Choroid plexus epithelial cell (primary cell): ENCODE results near the gene ITK.

Experiments
- DNase-seq: peaks from one replicate; pipeline ENCODE4 v3.0.0-alpha.2; 2010; ENCODE audit warnings: low read depth
- H3K4me3 ChIP-seq: 2 replicates; pipeline ENCODE4 v1.5.1; 2011; ENCODE audit warnings: low read depth, mild to moderate bottlenecking, control low read depth, low read length, moderate library complexity
- TF ChIP-seq, protein P1 (sequence below): conservative IDR thresholded peaks from 2 replicates; pipeline ENCODE4 v1.5.1; 2011; ENCODE audit warnings: low read depth, mild to moderate bottlenecking, control low read depth, inconsistent platforms, low read length, moderate library complexity

The ITK gene

DNA sequence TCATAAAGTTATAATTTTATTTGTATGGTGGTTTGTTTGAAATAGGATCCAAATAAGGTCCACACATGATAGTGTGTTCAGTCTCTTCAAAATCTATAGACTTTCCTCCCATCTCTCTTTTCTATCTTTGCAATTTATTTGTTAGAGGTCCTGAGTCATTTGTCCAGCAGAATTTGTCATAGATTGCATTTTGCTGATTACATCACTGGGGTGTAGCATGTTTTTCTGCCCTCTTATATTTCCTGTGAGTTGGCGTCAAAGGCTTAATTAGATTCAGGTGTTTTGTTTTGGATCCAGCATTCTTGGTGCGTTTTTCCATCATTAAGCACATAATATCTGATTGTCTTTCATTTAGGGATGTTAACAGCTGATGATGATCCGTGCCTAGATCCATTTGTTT is 100.3 kb downstream of the ITK start:
- no peak for DNase-seq
- TF ChIP-seq, protein P1, sequence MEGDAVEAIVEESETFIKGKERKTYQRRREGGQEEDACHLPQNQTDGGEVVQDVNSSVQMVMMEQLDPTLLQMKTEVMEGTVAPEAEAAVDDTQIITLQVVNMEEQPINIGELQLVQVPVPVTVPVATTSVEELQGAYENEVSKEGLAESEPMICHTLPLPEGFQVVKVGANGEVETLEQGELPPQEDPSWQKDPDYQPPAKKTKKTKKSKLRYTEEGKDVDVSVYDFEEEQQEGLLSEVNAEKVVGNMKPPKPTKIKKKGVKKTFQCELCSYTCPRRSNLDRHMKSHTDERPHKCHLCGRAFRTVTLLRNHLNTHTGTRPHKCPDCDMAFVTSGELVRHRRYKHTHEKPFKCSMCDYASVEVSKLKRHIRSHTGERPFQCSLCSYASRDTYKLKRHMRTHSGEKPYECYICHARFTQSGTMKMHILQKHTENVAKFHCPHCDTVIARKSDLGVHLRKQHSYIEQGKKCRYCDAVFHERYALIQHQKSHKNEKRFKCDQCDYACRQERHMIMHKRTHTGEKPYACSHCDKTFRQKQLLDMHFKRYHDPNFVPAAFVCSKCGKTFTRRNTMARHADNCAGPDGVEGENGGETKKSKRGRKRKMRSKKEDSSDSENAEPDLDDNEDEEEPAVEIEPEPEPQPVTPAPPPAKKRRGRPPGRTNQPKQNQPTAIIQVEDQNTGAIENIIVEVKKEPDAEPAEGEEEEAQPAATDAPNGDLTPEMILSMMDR = no peak
- no peak overlapping the region for H3K4me3 ChIP-seq

DNA sequence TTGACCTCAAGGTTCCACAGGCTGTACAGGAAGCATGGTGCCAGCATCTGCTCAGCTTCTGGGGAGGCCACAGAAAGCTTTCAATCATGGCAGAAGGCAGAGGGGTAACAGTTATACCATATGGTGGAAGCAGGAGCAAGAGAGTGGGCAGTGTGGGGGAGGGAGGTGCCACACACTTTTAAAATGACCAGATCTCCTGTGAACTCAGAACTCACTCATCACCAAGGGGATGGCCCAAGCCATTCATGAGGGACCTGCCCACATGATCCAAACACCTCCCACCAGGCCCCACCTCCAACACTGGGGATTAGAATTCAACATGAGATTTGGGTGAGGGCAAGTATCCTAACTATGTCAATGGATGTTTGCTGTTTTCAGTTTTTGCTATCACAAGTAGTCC is 101.5 kb downstream of the ITK start:
- DNase-seq = no peak
- H3K4me3 ChIP-seq = no peak overlapping the region
- TF ChIP-seq, protein P1 = no peak

DNA sequence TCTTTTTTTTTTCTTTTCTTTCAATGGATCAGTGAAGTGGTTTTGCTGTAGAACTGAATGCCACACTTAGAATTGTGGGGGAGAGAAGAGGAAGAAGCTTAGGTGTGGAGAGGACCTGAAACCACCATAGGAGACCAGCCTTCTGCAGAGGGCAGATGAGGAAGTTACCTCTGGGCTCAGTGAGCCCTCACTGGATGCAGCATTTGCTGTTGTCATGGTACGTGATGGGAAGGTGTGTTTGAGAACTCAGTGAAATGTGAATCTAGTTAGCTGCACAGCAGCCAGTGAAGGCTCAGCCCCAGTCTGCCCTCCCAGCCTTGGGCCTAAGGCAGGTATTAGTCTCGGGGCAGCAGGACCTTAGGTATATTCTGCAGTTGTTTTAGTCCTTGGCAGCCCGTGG is 102.8 kb downstream of the ITK start:
- no peak for DNase-seq
- TF ChIP-seq, protein P1 = no peak
- H3K4me3 ChIP-seq = no peak overlapping the region

DNA sequence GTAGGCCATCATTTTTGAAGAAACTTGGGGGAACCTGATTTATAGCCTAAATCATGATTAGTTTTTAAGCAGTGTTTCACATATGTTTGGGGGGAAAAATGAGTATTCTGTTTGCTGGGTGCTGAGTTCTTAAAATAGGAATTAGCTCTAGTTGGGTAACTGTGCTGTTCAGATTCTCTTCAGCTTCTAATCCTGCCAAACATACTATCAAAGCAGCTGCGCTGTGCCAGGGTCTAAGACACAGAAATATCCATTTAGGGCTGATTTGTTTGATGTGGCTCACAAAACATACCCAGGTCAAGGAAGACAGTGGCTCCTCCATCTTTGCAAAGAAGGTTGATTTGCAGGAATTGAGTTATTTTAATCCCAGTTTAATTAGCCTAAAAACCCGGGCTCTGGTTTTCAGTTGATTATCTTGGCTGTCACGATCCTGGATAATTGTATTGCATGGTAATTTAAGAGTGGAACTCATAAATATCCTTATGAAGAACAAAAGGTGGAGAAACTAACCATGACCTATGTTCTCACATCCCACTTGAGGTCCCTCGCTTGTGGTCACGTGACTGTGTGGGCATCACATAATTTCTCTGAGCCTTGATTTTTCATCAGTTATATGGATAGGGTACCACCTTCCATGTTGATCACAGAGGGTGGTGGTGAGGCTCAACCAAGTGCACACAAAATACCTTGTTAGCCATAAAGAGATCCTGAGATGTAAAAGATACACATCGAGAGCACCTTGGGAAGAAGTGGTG is 104.0 kb downstream of the ITK start:
- no peak overlapping the region for H3K4me3 ChIP-seq
- no peak for DNase-seq
- TF ChIP-seq, protein P1 = no peak

DNA sequence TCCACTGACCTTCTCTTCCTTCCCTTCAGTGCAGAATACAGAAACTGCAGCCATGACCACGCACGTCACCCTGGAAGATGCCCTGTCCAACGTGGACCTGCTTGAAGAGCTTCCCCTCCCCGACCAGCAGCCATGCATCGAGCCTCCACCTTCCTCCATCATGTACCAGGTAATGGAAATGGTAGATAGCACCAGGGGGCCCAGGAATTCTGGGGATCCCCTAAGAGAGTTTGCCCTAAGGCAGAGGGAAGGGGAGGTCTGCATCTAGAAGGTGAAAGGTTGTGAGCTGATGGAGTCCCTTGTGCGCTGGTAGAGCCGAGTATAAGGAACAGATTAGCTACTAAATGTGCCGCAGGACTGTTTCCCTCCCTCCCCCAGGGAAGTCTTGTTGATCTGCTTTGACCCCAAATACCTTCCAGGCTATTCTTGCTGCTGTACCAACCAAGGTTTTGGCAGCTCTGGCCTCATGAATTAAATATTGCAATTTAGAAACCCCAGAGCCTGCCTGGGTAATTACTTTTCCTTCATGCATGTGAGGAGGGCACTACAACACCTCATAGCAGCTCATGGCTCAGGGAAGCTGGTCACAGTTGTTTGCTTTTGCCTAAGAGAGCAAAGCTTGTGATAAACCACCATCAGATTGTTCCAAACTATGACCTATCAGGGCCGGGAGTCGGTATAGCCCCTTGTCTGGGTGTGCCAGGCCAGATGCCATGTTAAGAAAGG is 104.8 kb downstream of the ITK start:
- no peak overlapping the region for H3K4me3 ChIP-seq
- DNase-seq = no peak
- TF ChIP-seq, protein P1 = no peak

DNA sequence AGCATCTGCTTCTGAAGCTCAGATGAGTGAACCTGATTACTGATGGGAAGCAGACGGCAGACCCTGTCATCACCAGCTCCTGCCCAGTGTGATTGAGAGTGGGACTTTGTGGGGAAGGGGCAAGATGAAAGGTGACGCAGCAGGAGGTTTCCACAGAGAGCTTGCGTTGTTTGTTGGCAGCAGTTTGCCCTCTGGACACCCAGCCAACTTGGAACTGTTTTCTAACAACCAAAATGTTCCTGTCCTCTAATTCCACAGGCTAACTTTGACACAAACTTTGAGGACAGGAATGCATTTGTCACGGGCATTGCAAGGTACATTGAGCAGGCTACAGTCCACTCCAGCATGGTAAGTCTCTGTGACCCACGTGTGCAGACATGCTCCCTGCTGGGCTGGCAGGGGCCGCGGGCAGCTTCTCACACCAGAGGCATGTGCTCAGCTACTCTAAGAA is 106.1 kb downstream of the ITK start:
- DNase-seq = no peak
- no peak overlapping the region for H3K4me3 ChIP-seq
- TF ChIP-seq, protein P1 = no peak
